Measurements from ENCODE around the gene PPP1R1C.
A peak's percentile ranks its signal among the peaks of the same experiment; 100 is the strongest.

PPP1R1C gene

GRCh38 chr2:181985632-181986205 is at the start of gene PPP1R1C:
PPP1R1C (plus strand) TSS chr2:181985853; CDS start chr2:181986111, 258 bp downstream.
- H3K36me3 ChIP-seq (ENCODE audit: control insufficient read depth in 2 of 2, insufficient read depth in 2 of 2, low read length in 2 of 2), result no peaks in the 10 kb centered on the region
- no peak within 1 kb of the TSS for H3K4me3 ChIP-seq (ENCODE audit: low read length in 2 of 2)
- H3K4me1 ChIP-seq (ENCODE audit: control insufficient read depth in 2 of 2, insufficient read depth in 2 of 2, low read length in 2 of 2), result no peaks in the 10 kb centered on the region
- H3K9ac ChIP-seq (ENCODE audit: low read depth in 1 of 2, low read length in 2 of 2), result no peak within 1 kb of the TSS
- no peaks in the 10 kb centered on the region for H3K9me3 ChIP-seq (ENCODE audit: control insufficient read depth in 2 of 2, low read length in 2 of 2)
- no peak within 1 kb of the TSS for H3K27ac ChIP-seq (ENCODE audit: low read depth in 2 of 2, low read length in 2 of 2)
- H3K27me3 ChIP-seq (ENCODE audit: control insufficient read depth in 2 of 2, insufficient read depth in 2 of 2, low read length in 2 of 2), result no peaks in the 10 kb centered on the region

DNA sequence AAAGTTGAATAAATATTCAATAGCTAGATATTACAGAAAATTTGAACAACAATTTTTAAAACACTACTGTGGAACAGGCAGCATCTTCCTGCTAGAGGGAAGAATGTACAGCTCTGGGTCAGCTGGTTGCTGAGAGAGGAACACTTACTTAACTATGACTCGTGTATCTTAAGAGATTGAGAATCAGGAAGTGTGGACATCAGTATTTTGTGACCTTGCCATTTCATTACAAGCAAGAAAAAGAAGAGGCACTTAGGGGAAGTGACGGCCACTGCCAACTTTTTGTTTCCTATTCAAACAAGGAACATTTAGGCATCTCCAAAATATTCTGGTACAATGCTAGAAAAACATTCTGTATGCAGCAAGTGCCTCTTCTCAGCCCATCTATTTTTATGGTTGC is 48.2 kb upstream of the PPP1R1C start:
- H3K4me1 ChIP-seq (ENCODE audit: control insufficient read depth in 2 of 2, insufficient read depth in 2 of 2, low read length in 2 of 2), result no peaks in the 10 kb centered on the region
- no peaks in the 10 kb centered on the region for H3K27me3 ChIP-seq (ENCODE audit: control insufficient read depth in 2 of 2, insufficient read depth in 2 of 2, low read length in 2 of 2)
- H3K27ac ChIP-seq (ENCODE audit: low read depth in 2 of 2, low read length in 2 of 2), result no peak overlapping the region
- H3K9ac ChIP-seq (ENCODE audit: low read depth in 1 of 2, low read length in 2 of 2), result peak overlapping the region in 1 of 2 donors; percentile 20
- H3K4me3 ChIP-seq (ENCODE audit: low read length in 2 of 2), result no peak overlapping the region
- no peaks in the 10 kb centered on the region for H3K36me3 ChIP-seq (ENCODE audit: control insufficient read depth in 2 of 2, insufficient read depth in 2 of 2, low read length in 2 of 2)
- H3K9me3 ChIP-seq (ENCODE audit: control insufficient read depth in 2 of 2, low read length in 2 of 2), result no peaks in the 10 kb centered on the region

- Histone ChIP-seq H3K9ac (ENCODE audit: low read depth in 1 of 2, low read length in 2 of 2) (no peak overlapping the region), H3K4me3 (ENCODE audit: low read length in 2 of 2) (no peak overlapping the region), H3K27ac (ENCODE audit: low read depth in 2 of 2, low read length in 2 of 2) (no peak overlapping the region), H3K4me1 (ENCODE audit: control insufficient read depth in 2 of 2, insufficient read depth in 2 of 2, low read length in 2 of 2) (no peaks in the 10 kb centered on the region), H3K36me3 (ENCODE audit: control insufficient read depth in 2 of 2, insufficient read depth in 2 of 2, low read length in 2 of 2) (no peaks in the 10 kb centered on the region), H3K27me3 (ENCODE audit: control insufficient read depth in 2 of 2, insufficient read depth in 2 of 2, low read length in 2 of 2) (no peaks in the 10 kb centered on the region), H3K9me3 (ENCODE audit: control insufficient read depth in 2 of 2, low read length in 2 of 2) (no peaks in the 10 kb centered on the region)
Observed at GRCh38 chr2:181943411-181944124, 42.1 kb upstream of the PPP1R1C start.

DNA sequence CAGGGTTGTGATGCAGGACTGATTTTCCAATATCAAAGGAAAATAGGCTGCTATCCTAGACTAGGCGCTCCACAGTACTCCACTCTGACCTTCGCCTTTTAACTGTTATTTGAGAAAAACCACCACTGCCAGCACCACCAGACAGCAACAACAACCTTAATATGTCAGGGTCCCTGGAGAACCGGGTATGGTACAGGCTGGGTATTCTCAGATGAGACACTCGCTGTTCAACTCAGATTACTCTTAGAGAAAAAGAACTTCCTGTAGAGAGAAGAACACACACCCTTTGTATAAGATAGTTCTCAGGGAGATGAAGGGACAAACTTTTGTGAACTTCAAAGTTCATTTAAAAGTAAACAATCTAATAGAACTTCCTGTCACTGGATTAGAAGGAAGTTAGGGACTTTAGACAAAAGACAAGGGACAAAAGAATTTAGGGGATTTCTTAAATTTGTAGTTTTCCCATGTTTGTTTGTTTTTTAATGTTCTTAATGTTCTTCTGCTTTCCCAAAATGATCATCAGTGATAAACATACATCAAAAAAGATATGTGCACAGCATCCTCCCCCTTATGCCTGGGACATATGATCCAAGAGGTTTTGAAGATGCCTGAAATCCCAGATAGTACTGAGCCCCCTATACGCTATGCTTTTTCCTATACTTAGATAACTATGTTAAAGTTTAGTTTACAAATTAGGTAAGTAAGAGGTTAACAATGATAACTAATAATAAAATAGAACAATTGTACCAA is 41.3 kb upstream of the PPP1R1C start:
- Histone ChIP-seq H3K27ac (ENCODE audit: low read depth in 2 of 2, low read length in 2 of 2) (no peak overlapping the region), H3K9me3 (ENCODE audit: control insufficient read depth in 2 of 2, low read length in 2 of 2) (no peaks in the 10 kb centered on the region), H3K27me3 (ENCODE audit: control insufficient read depth in 2 of 2, insufficient read depth in 2 of 2, low read length in 2 of 2) (no peaks in the 10 kb centered on the region), H3K36me3 (ENCODE audit: control insufficient read depth in 2 of 2, insufficient read depth in 2 of 2, low read length in 2 of 2) (no peaks in the 10 kb centered on the region), H3K9ac (ENCODE audit: low read depth in 1 of 2, low read length in 2 of 2) (no peak overlapping the region), H3K4me1 (ENCODE audit: control insufficient read depth in 2 of 2, insufficient read depth in 2 of 2, low read length in 2 of 2) (no peaks in the 10 kb centered on the region), H3K4me3 (ENCODE audit: low read length in 2 of 2) (no peak overlapping the region)

- no peak overlapping the region for H3K27ac ChIP-seq (ENCODE audit: low read depth in 2 of 2, low read length in 2 of 2)
- H3K27me3 ChIP-seq (ENCODE audit: control insufficient read depth in 2 of 2, insufficient read depth in 2 of 2, low read length in 2 of 2), result no peaks in the 10 kb centered on the region
- no peaks in the 10 kb centered on the region for H3K4me1 ChIP-seq (ENCODE audit: control insufficient read depth in 2 of 2, insufficient read depth in 2 of 2, low read length in 2 of 2)
- H3K9me3 ChIP-seq (ENCODE audit: control insufficient read depth in 2 of 2, low read length in 2 of 2), result no peaks in the 10 kb centered on the region
- H3K36me3 ChIP-seq (ENCODE audit: control insufficient read depth in 2 of 2, insufficient read depth in 2 of 2, low read length in 2 of 2), result no peaks in the 10 kb centered on the region
- no peak overlapping the region for H3K4me3 ChIP-seq (ENCODE audit: low read length in 2 of 2)
- no peak overlapping the region for H3K9ac ChIP-seq (ENCODE audit: low read depth in 1 of 2, low read length in 2 of 2)
Observed at GRCh38 chr2:181944914-181945291, 40.8 kb upstream of the PPP1R1C start.

DNA sequence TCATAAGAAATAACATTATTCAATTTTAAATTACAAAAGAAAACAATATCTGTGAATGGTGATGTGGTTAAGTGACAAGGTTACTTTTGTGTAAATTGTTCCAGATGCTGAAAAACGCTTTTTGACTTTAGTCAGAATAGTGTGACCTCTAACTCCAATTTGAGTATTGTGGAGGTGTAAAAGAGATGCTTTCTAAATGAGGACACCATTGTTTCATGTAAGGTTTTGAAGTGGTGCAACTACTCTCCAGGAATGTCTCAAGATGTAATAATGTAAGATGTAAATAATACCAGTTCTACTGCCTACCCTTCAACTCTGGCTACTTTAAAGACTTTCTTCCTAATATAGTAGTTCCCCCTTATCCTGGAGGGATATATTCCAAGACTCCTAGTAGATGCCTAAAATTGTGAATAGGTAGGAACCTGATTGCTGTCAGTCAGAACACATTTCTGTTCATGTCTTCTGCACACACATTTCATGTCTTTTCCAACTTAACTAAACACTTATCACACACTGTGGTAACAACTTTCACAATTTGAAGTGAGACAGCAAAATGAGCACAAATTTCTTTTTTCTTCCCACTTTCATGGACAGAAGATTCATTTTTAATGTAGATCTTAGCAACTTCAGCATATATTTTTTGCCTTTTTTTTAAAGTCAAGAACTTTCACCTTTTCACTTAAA is 39.1 kb upstream of the PPP1R1C start:
- Histone ChIP-seq H3K27me3 (ENCODE audit: control insufficient read depth in 2 of 2, insufficient read depth in 2 of 2, low read length in 2 of 2) (no peaks in the 10 kb centered on the region), H3K9ac (ENCODE audit: low read depth in 1 of 2, low read length in 2 of 2) (no peak overlapping the region), H3K36me3 (ENCODE audit: control insufficient read depth in 2 of 2, insufficient read depth in 2 of 2, low read length in 2 of 2) (no peaks in the 10 kb centered on the region), H3K27ac (ENCODE audit: low read depth in 2 of 2, low read length in 2 of 2) (no peak overlapping the region), H3K4me1 (ENCODE audit: control insufficient read depth in 2 of 2, insufficient read depth in 2 of 2, low read length in 2 of 2) (no peaks in the 10 kb centered on the region), H3K4me3 (ENCODE audit: low read length in 2 of 2) (no peak overlapping the region), H3K9me3 (ENCODE audit: control insufficient read depth in 2 of 2, low read length in 2 of 2) (no peaks in the 10 kb centered on the region)

- no peaks in the 10 kb centered on the region for H3K4me1 ChIP-seq (ENCODE audit: control insufficient read depth in 2 of 2, insufficient read depth in 2 of 2, low read length in 2 of 2)
- no peak overlapping the region for H3K9ac ChIP-seq (ENCODE audit: low read depth in 1 of 2, low read length in 2 of 2)
- no peak overlapping the region for H3K27ac ChIP-seq (ENCODE audit: low read depth in 2 of 2, low read length in 2 of 2)
- no peaks in the 10 kb centered on the region for H3K9me3 ChIP-seq (ENCODE audit: control insufficient read depth in 2 of 2, low read length in 2 of 2)
- H3K36me3 ChIP-seq (ENCODE audit: control insufficient read depth in 2 of 2, insufficient read depth in 2 of 2, low read length in 2 of 2), result no peaks in the 10 kb centered on the region
- no peak overlapping the region for H3K4me3 ChIP-seq (ENCODE audit: low read length in 2 of 2)
- H3K27me3 ChIP-seq (ENCODE audit: control insufficient read depth in 2 of 2, insufficient read depth in 2 of 2, low read length in 2 of 2), result no peaks in the 10 kb centered on the region
Observed at GRCh38 chr2:181947273-181947672, 38.4 kb upstream of the PPP1R1C start.

DNA sequence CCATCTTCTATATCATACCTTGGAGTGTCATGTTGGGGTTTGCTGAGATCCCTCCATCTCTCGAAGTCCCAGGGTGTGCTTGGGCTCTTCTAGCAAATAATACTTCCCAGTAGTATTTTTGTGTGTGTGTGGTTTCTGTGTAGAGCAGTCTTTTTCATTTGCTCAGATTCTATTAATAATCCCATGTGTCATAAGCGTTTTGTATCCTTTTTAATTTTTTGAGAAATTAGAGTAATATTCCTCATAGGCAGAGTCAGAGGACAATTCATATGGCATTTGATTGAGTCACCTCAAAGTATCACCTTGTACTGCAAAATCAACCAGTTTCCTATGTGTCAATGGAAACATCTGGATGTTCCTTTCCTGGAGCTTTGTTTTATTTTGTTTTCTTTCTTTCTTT is 37.4 kb upstream of the PPP1R1C start:
- Histone ChIP-seq H3K9me3 (ENCODE audit: control insufficient read depth in 2 of 2, low read length in 2 of 2) (no peaks in the 10 kb centered on the region), H3K4me1 (ENCODE audit: control insufficient read depth in 2 of 2, insufficient read depth in 2 of 2, low read length in 2 of 2) (no peaks in the 10 kb centered on the region), H3K36me3 (ENCODE audit: control insufficient read depth in 2 of 2, insufficient read depth in 2 of 2, low read length in 2 of 2) (no peaks in the 10 kb centered on the region), H3K27me3 (ENCODE audit: control insufficient read depth in 2 of 2, insufficient read depth in 2 of 2, low read length in 2 of 2) (no peaks in the 10 kb centered on the region), H3K9ac (ENCODE audit: low read depth in 1 of 2, low read length in 2 of 2) (no peak overlapping the region), H3K27ac (ENCODE audit: low read depth in 2 of 2, low read length in 2 of 2) (no peak overlapping the region), H3K4me3 (ENCODE audit: low read length in 2 of 2) (no peak overlapping the region)

GRCh38 chr2:181949047-181949446 is 36.6 kb upstream of the PPP1R1C start:
- Histone ChIP-seq H3K4me3 (ENCODE audit: low read length in 2 of 2) (no peak overlapping the region), H3K36me3 (ENCODE audit: control insufficient read depth in 2 of 2, insufficient read depth in 2 of 2, low read length in 2 of 2) (no peaks in the 10 kb centered on the region), H3K9me3 (ENCODE audit: control insufficient read depth in 2 of 2, low read length in 2 of 2) (no peaks in the 10 kb centered on the region), H3K27me3 (ENCODE audit: control insufficient read depth in 2 of 2, insufficient read depth in 2 of 2, low read length in 2 of 2) (no peaks in the 10 kb centered on the region), H3K9ac (ENCODE audit: low read depth in 1 of 2, low read length in 2 of 2) (no peak overlapping the region), H3K27ac (ENCODE audit: low read depth in 2 of 2, low read length in 2 of 2) (no peak overlapping the region), H3K4me1 (ENCODE audit: control insufficient read depth in 2 of 2, insufficient read depth in 2 of 2, low read length in 2 of 2) (no peaks in the 10 kb centered on the region)
